HG02678 (cell line): Measurements from ENCODE around the gene ADAMTS18.

ENCODE experiments used
- ATAC-seq: cut with Tn5 transposase; IDR thresholded peaks from one replicate; pipeline ENCODE4 v1.9.1; 2021; ENCODE audit warnings: mild to moderate bottlenecking, moderate library complexity; ENCODE audit not compliant: unreplicated experiment

The ADAMTS18 gene

GRCh38 chr16:77435272-77435820 lies 512 bp upstream of the ADAMTS18 start:
- no peak for ATAC-seq

GRCh38 chr16:77434022-77434529 lies 758 bp downstream of the ADAMTS18 start:
- no peak for ATAC-seq

DNA sequence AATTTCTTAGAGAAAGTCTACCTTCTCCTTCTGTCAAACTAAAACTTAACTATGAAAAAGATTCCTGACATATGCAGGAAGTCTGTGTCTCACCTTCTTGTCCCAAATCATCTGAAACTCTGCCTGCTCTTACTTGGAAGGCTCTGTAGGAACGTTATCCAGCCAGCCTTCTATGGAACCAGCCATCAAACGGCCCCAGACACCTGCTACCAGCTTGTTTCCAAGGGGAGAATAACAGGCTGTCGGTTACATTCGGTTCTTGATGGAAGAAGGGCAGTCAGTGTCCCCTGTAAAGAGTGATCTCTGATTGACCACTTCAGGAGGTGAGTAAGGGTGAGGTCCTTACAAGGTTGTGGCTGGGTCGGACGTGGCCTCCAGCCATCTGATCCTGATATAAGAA lies 1.7 kb downstream of the ADAMTS18 start:
- no peak for ATAC-seq

DNA sequence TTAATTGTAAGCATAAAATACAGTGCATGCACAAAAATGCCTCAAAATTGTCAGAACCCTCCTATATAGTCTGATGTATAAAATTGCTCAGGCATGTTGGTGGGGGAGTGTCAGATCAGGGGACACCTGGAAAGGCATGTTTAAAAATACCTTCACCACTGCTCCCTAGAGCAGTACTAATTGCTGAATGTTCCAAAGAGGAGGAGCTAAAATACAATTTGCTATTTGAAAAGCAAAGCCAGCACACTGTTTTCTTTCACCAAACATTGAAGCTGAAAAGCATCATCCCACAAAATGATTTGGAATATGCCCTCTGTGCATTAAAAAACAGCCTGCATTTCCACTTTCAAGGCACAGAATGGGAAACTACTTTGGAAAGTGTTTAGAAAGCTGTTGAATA lies 2.6 kb downstream of the ADAMTS18 start:
- no peak for ATAC-seq

GRCh38 chr16:77430787-77431585 lies 3.8 kb downstream of the ADAMTS18 start:
- ATAC-seq, result no peak

DNA sequence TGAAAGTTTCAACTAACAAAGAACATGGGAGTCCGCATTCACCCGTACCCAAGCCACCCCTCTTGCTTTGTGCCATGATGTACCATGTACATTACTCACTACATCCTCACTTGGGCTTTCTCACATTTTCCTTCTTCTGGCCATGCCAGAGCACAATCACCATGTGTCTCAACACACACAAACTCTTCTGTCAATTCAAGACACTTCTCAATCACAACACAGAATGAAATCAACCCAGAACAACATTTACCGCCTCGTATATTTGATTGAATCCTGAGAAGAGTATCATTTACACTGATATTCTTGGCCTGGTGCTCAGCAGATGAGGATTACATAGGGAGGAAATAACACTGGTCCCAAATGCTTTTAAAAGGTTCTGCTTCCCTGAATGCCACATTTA lies 4.5 kb downstream of the ADAMTS18 start:
- no peak for ATAC-seq

DNA sequence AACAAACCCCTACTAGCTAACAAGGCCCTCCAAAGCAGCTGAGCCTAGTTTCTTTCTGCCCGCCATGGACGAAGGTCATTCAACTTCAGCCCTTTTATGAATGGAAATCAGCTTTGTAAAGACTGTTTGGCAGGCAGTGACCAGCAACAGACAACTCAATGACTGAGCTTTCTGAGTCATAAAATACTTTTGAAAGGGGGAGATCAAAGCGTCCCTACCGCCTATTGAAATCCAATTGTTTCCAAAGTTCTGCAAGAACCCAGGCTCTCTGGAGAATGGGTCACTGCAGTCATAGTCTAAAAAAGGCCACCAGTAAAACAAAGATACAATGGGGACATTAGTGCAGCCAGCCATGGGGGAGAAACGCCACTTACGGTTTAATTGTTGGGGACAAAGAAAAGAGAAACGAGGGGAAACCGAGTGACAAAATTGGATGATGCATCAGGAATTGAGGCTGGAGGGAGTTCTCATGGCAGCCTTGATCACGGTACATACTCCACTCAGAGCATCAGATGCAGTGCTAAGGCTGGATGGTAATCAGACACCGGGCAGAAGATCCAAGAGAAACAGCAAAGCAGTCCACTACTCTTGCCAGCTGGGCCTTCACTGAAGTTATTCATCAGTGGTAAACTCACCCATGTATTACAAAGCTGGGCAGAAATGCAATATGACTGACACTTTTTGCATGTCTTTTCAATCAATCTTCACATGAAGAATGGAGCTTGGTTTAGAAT lies 9.8 kb downstream of the ADAMTS18 start:
- ATAC-seq, result no peak

DNA sequence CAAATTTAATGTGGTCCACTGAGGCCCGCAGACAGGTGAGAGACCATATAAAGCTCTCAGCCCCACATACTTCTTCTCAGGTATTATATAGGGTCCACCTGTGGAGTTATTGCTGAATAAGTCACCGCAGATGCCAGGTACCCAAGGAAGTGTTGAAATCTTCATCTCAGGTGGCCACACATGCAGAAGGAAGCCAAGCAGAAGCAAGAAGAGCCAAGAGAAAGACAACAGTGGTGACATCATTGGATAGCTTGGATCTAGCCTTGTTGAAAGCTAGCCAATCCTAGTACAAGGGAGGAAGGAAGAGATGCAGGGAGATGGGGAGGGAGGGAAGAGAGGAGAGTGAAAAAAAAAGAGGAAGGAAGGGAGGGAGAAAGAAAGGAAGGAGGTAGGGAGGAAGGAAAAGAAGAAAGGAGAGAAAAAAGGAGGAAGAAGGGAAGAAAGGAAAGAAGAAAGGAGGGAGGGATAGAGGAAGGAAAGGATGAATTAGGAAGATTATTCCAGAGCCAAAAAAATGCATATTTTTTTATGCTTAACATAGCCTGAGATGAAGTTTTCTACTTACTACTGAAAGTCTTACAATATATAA lies 12.5 kb downstream of the ADAMTS18 start:
- ATAC-seq, result no peak

DNA sequence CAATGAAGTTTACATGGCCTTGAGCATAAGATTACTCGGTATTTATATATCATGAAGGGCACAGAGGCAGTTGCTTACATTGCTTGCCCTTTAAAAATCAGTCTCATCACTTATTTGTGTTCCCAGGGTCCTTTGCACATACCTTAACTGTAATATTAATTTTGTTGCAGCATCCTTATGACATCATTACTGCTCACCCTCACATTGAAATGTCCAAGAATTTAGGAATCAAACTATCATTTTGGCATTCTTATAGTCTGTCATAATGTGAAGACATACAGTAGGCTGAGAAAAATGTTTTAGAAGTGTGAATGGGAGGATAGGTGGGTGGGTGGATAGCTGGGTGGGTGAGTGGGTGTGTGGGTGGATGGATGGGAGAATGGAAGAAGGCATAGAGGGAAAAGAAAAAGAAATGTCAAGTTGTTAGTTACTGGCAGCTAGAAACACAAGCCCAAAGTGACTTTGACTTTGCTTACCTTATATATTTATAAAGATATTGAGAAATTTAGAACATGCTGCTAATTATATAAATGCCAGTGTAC lies 17.8 kb downstream of the ADAMTS18 start:
- no peak for ATAC-seq

GRCh38 chr16:77414752-77415231 lies 20.0 kb downstream of the ADAMTS18 start:
- ATAC-seq, result no peak

- ATAC-seq, result no peak
Observed at GRCh38 chr16:77410449-77410848, 24.4 kb downstream of the ADAMTS18 start.

- no peak for ATAC-seq
Observed at GRCh38 chr16:77409311-77409710, 25.5 kb downstream of the ADAMTS18 start.

GRCh38 chr16:77408607-77409006 lies 26.2 kb downstream of the ADAMTS18 start:
- no peak for ATAC-seq

- ATAC-seq, result no peak
Observed at GRCh38 chr16:77406680-77407079, 28.2 kb downstream of the ADAMTS18 start.

DNA sequence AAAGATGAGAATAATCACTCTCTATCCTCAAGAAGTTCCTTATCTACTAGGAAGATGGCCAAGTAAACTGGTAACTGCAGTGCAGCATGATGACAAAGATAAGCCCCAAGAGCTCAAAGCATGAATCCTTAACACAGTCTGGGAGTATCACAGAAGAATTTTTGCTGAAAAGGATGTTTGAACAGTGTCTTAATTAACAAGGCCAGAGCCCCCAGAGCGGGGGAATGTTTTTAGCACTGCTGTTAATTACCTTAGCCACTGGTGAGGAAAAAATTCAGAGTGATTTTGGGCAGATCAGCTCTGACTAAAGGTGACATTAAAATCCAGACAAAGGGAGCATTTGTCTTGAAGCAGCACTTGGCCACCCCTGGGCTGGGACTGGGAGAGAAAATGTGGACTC lies 30.1 kb downstream of the ADAMTS18 start:
- no peak for ATAC-seq

GRCh38 chr16:77403732-77404131 lies 31.1 kb downstream of the ADAMTS18 start:
- no peak for ATAC-seq

- no peak for ATAC-seq
Observed at GRCh38 chr16:77402672-77403071, 32.2 kb downstream of the ADAMTS18 start.

DNA sequence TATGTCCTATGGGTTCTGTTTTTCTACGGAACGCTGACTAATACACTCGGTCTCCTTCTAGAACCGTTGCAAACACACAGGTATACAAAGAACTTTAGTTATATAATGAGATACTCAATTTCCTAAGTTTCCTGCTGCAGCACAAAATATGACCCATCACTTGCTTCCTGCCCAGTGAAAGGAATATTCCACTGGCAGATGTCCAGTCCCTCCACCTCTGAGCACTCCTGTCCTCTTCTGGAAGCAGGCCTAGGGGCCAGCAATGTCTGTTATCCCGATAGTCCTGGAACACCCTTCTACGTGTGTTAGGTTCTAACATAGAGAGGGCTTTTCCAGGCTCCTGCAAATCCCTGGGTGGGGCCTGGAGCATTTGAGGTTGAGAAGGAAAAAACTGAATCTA lies 32.7 kb downstream of the ADAMTS18 start:
- no peak for ATAC-seq

DNA sequence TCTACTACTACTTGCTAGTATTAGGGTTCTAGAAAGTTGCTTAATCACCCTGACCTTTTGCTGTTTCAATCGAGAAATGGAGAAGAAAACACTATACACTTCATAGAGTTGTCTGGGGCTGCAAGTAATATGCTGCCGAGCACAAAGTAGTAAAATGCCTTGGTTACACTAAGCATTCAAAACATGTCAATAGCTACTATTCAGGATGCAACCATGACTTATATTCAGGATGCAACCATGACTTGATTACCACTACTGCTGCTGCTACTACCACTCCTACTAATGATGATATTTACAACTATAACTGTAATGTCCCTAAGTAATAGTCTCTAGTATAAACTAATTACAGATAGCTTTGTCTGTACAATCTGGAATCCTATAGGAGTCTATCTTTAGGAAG lies 35.3 kb downstream of the ADAMTS18 start:
- ATAC-seq, result no peak

GRCh38 chr16:77399066-77399465 lies 35.8 kb downstream of the ADAMTS18 start:
- no peak for ATAC-seq

- no peak for ATAC-seq
Observed at GRCh38 chr16:77398495-77398894, 36.3 kb downstream of the ADAMTS18 start.
